Epithelial cell of prostate (primary cell): Measurements from ENCODE around the gene IGFALS.

ENCODE experiments used
- DNase-seq: peaks from one replicate; pipeline ENCODE4 v3.0.0-alpha.2; 2011; ENCODE audit warnings: low read depth, low spot score
- H3K27ac ChIP-seq: fragments of 450-650 bp; 2 replicates; pipeline ENCODE4 v1.5.1; 2017; ENCODE audit warnings: mild to moderate bottlenecking

The IGFALS gene

DNA sequence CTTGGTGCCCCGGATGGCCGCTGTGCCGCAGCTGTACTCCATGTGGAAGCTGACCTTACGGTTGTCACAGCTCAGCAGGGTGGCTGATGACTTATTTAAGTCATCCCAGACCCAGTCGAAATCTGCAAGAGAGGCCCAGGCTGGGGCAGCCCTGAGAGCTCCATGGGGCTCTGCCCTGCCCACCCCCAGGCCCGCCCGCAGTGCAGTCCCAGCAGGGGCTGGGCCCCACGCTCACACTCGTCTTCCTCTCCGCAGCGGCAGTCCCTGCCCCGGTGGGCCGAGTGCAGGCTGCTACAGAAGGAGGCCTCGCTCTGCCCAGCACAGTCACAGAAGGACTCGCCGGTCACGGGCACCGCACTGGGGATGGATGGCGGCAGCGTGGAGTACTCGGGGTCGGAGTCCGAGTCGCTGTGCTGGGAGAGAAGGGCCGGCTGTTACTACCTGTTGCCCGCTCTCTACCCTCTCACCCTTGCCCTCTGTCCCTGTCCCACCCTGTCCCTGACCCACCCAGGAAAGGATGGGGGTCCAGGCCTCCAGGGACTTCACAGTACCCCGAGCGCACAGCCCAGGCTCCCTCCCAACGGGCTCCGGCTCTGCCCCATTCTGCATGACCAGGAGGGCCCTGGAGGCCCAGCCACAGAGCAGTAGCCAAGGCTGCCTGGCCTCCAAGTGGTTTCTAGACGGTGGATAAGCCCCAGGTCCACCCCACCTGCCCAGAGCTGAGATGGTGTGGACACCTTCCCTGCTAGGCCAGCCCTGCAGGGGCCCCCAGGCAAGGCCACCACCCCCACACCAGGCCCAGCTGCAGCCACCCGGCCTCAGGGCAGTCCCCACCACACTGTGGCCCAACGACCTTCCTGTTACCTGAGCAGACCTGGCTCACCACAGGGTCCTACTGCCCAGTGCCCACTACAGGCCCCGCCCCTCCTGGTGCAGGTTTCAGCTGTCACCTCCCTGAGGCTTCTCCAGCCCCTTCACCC lies 15.0 kb downstream of the IGFALS start:
- DNase-seq = no peak
- no peak overlapping the region for H3K27ac ChIP-seq

DNA sequence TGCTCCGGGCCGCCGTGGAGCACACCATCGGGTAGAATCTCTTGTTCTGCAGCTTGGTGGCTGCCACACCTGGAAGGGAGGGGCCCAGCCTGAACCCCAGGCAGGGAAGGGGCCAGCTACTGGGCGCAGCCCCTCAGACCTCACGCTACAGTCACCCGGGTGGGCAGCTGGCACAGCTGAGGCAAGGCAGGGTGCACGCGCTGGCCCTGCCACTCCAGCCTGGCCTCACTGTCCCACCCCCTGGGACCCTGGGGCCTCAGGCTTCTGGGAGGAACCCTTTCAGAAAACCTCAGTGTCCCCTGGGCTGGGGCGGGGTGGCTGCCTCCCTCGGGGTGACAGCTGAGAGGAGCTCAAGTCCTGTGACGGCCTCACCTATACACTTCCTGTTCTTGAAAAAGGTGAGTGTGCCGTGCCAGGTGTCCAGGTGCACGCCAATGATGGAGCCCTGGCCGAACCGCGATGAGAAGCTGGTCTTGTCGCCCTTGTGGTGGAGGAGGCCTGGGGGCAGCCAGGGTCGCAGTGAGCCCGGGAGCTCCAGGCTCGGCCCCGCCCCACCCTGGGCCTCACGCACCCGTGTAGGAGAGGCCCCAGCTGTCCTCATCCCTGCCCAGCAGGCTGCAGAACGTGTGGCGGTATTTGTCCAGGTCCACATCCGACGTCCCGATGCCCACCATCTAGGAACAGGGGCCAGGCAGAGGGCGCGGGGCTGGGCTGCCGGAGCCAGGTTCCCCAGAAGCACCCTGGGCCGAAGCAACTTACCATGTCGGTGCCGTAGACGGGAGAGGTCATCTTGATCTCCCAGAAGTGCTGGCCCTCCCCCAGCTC lies 15.9 kb downstream of the IGFALS start:
- no peak for DNase-seq
- H3K27ac ChIP-seq = no peak overlapping the region

DNA sequence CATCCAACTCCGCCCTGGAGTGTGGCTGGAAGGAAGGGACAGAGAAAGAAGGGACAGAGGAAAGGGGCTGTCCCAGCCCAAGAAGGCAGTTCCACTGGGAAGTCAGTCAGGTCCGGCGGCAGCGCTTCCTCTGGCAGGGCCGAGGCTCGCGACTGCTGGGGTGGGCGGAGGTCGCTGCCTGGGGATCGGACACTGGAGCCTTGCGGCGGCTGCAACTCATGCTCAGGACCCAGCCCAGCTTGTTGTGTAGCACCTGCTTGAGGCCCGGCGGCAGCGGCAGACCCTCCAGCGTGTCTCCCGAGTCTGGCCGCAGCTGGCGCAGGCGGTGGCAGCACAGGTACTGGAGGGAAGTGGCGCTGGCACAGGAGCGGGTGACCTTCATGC lies 16.5 kb downstream of the IGFALS start:
- no peak for DNase-seq
- no peak overlapping the region for H3K27ac ChIP-seq

DNA sequence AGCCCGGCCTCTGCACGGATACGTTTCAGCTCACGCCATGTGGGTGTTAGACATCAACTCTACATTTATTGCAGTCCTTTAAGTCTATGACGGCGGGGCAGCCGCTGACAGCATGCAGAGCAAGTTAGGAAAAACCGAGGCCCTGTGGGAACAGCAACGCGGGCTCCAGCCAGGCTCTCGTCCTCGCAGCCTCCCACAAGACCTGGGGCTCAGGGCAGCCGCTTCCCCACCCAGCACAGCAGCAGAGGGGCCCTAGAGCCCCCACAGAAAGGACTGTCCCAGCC lies 16.9 kb downstream of the IGFALS start:
- no peak overlapping the region for H3K27ac ChIP-seq
- no peak for DNase-seq

DNA sequence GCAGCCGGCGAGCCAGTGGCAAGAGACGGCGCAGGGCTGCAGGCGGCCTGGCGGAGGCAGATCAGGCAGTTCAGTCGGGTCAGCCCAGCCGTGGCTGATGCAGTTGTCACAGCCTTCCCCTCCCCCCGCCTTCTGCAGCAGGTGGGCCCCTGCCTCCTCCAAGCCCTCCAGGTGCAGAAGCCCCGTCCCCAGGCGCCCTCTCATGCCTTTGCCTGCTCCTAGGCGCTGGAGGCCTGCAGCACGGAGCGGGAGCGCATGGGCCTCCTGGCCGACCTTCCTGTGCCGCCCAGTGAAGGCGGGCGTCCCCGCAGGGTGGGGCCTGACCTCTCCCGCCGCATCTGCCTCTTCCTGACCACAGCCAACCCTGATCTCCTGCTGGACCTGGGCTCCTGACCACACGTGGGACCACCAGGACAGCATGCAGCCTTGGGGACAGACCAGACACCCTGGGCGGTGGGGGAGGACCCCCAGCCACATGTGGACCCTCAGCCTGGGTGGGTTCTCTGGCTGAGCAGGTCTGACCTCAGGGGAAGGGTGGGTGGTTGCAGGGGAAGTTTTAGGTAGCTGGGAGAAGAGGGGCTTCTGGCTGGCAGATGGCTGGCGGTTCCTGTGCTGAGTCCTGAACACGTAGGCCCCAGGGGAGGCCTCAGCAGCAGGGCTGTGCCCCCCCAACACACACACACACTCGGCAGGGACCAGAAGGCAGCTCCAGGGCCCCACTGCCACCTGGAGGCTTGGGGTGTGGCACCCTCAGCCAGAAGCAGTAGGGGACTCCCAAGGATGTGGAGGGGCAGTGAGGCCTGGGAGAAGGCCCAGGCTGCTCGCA lies 17.4 kb downstream of the IGFALS start:
- DNase-seq = no peak
- H3K27ac ChIP-seq = no peak overlapping the region

DNA sequence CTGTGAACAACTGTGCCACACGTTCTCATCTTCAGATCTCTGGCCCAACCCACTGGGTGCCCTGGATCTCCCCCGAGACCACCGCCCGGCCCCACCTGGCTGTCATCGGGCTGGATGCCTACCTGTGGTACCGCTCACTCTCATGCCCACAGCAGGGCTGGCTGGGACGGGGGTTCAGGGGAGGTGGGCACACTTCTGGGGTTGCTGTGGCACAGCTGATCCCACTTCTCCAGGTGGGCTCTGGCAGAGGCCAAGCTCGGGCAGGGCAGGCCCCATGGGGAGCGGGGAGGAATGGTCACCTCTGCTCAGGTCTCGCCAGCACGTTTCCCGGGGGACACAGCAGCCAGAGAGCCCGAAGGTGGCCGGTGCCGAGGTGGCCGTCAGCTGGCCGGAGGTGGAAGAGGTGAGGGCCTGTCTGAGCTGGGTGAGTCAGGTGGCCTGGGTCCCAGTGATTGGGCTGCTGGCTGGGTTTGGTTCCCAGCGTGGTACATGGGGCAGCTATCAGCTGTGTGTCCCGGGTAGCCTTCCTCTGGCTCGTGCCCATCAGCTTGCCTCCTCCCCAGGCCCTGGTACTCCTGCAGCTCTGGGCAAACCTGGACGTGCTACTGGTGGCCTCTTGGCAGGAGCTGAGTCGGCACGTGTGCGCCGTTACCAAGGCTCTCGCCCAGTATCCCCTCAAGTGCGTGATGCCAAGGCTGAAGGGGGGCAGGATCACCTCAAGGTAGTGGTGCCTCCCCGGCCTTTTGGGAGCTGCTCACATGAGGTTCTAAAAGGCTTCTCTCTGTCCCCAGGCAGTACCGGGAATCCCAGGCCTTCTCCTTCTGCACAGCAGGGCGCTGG lies 18.3 kb downstream of the IGFALS start:
- DNase-seq = no peak
- H3K27ac ChIP-seq = no peak overlapping the region

DNA sequence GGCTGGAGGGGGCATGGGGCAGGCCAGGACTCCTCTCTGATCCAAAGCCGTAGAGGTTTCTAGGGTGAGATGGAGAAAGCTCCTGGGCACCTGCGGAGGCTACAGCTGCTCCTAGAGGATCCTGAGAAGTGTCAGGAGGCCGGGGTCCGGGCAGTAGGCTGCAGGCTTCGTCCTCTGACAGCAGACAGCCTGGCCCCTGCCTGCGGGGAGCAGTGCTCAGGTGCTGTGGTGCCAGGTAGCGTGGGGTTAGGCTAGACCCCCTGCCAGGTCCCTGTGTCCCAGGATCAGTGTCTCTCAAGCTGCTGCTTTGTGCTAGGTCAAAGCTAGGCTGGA lies 19.1 kb downstream of the IGFALS start:
- DNase-seq = no peak
- peak overlapping the region; percentile 88 for H3K27ac ChIP-seq

DNA sequence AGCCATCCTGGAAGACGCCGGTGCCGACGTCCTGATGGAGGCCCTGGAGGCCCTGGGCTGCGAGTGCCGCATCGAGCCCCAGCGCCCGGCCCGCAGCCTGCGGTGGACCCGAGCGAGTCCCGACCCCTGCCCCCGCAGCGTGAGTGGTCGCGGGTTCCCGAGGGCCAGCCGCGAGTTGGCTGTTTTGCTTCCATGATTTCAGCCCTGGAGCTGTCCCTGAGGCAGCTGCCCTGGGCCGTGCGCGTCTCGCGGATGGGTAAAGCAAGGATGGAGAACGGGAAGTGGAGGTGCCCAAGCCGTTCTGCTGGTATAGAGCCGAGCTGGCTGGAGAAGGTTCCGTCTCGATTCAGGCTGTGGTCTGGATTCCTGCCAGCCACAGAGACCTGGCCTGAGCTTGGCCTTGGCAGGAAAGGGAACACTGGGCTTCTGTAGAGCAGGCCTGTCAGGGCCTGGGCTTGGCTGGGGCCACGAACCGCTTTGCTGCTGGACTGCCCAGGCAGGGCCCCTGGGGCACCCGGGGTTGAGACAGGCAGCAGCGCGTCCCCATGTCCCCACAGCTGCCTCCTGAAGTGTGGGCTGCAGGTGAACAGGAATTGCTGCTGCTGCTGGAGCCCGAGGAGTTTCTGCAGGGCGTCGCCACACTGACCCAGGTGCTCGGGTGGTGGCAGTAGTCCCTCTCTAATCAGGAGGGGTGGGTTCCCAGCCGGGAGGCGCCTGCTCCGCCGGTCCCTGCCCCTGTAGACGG lies 19.6 kb downstream of the IGFALS start:
- peak overlapping the region; percentile 88 for H3K27ac ChIP-seq
- no peak for DNase-seq

DNA sequence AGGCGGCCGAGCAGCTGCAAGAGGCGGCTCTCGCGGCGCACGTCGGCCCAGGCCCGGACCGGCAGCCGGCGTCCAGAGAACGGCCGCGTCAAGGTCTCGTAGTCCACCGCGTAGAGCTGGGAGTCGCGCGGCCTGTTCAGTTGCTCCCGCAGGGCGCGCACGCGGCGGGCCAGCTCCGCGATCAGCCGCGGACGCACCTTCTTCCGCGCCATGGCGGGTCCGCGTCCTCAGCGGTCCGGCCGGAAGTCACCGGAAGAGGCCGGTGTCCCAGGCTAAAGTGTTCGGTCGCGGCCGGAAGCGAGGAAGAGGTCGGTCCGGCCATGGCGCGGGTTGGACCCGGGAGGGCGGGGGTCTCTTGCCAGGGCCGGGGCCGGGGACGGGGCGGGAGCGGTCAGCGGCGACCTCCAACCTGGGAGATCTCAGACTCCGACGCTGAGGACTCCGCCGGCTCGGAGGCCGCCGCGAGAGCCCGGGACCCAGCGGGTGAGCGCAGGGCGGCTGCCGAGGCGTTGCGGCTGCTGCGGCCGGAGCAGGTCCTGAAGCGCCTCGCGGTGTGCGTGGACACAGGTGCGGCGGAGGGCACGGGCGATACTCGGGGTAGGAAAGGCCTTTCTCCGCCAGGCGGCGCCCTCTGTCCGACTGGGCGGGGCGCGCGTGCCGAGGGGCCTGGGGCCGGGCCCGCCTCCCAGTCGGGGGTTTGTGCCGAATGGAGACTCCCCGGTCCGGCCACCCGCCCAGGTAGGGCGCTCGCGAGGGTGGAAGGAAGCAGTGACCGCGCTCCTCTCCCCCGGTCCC lies 20.4 kb downstream of the IGFALS start, which contains the start of gene MRPS34:
TSS of gene MRPS34 (minus strand) at position 227 of the 795 bp plus-strand sequence. CDS start at position 212, 15 bp downstream.
- no peak for DNase-seq
- peak within 1 kb of the TSS; percentile 88 for H3K27ac ChIP-seq

DNA sequence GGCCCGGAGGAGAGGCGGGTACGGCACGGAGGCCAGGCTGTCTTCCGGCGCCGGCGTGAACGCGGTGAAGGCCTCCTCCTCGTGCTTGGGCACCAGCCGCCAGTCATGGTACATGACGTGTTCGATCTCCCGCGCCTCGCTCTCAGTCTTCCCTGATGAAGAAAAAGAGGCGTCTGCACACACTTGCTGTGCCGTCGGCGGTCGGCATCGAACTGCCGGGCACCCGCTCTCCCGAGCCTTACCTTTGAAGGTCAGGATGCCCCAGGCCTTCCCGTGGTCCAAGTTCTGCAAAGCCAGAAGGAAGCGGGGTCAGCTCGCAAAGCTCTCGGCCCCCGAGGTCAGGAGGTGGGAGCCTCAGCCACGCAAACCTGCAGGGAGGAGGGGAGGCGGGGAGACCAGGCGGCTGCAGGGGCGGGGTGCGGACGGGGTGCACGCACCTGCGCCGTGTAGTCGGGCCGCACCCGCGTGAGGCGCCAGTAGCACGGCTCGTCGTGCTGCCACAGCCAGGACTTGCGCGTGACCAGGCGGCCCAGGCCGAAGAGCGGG lies 21.1 kb downstream of the IGFALS start, which contains the start of gene EME2:
TSS of gene EME2 (plus strand) at position 449 of the 546 bp plus-strand sequence. CDS start 418 bp downstream, outside the sequence.
- peak within 1 kb of the TSS; percentile 88 for H3K27ac ChIP-seq
- DNase-seq = no peak

DNA sequence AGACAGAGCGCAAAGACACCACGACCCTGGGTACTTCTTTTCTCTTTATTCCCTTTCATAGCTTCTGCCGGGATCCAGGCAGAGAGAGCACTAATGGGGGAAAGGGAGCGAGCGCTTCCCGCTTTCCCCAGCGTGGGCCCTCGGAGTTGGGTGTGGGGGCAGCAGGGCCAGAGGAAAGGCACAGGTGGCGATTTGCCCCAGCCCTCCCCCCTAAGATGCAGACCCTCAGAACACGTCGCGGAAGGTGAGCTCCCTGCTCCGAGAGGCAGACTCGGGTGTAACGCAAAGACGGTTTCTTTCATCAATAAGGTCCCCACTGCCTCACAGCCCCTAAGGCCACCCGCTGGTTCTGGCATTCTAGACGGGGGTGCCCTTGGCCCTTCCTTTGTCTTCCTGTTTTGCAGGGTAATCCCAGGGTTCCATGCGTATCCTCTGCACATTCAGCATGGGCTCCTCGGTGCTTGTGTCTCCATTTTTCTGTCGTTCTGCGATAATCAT lies 21.6 kb downstream of the IGFALS start:
- DNase-seq = no peak
- H3K27ac ChIP-seq = peak overlapping the region; percentile 88

DNA sequence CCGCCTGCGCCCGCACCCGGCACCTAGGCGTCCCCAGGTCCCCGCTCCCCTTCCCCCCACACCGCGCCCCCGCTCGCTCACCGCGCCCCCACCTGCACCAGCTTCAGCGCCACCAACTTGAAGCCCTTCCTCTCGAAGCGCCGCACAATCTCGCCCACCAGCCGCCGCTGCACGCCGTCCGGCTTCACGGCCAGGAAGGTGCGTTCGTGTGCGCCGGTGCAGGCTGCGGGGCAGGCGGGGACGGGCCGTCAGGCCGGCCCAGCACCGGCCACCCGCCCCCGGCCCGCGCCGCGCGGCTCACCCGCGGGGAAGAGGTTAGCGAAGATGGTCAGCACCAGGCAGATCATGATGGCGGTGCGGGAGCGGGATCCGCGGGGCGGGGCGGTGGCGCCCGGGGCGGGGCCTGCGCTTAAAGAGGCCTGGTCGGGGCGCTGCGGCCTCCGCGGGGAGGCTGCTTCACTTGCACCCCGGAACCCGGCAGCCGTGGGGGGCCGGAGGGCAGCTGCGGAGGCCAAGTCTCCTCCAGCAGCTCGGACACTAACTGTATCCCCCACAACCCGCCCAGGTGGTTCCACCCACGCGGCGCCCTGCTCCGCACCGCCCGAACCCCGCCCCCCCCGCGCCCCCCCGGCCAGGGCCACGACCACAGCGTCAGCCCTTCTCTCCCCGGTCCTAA lies 22.2 kb downstream of the IGFALS start, which contains the start of gene NME3:
TSS of gene NME3 (minus strand) at position 356 of the 676 bp plus-strand sequence. CDS start at position 347, 9 bp downstream.
- H3K27ac ChIP-seq = peak within 1 kb of the TSS; percentile 88
- no peak for DNase-seq

DNA sequence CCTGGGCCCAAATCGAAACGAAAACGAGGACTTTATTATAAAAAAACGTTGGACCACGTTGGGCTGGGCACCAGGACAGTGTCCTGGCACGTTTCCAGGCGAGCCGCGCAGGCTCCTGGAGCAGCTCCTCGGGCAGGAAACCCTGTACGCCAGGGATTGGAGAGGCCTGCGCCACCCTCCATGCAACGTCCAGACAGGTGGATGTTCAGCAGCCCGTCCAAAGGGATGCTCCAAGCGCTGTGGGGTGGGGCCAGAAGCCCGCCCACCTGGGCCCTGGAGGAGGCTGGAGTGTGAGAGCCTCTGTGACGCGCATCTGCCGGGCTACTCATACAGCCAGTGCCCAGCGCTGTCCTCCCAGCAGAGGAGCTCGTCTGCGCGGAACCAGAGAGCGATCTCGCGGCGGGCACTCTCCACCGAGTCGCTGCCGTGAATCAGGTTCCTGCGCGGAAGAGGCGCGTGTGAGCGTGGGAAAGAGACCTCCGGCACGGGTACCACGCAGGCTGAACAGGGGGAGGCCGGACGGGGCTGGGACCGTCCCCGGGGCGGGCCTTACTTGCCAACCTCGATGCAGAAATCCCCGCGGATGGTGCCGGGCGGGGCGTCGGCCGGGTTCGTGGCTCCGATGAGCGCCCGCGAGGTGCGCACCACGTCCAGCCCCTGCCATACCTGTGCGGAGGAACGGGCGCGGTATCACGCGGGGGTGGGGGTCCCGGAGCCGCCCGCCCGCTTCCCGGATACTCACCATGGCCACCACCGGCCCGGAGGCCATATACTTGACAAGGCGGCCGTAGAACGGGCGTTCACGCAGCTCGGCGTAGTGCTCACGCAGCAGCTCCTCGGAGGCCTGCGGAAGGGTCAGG lies 22.9 kb downstream of the IGFALS start:
- H3K27ac ChIP-seq = peak overlapping the region; percentile 88
- no peak for DNase-seq

DNA sequence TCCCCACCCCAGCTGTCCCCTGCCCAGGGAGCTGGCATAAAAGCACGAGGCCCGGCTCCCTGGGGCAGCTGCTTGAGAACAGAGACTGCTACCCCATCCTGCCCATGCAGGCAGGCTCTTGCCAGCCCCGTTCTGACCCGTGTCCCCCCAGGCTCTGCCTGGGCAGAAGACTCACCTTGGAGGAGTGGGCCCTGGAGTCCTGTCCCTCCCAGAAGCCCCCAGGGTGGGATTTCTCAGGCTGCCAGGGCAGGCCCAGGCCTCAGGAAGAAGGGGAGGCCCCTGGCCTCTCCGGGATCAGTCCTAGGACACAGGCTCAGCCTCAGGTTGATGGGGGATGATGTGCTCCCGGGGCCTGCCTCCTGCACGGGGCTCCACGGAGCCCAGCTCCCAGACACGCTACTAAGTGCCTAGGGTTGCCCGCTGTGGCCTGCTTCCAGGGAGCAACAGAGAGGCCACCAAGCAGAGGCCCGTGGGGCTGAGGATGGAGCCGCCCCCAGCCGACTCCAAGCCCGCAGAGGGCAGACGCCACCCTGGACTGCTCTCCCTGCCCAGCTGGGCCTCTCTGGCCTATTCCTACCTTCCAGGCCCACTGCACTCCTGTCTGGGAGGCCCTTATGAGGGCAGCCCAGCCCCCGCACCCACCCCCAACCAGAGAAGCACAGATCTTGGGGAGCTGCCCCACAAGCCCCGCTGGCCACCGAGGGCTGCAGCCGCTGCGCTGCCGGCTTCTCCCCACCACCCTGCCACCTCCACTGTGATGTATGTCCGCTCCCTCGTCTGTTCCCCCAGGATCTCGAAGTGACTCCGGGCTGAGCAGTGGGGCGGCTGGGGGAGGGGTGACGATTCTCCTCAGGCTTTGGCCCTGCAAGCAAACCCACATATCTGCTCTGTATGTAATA lies 23.9 kb downstream of the IGFALS start:
- DNase-seq = no peak
- no peak overlapping the region for H3K27ac ChIP-seq

DNA sequence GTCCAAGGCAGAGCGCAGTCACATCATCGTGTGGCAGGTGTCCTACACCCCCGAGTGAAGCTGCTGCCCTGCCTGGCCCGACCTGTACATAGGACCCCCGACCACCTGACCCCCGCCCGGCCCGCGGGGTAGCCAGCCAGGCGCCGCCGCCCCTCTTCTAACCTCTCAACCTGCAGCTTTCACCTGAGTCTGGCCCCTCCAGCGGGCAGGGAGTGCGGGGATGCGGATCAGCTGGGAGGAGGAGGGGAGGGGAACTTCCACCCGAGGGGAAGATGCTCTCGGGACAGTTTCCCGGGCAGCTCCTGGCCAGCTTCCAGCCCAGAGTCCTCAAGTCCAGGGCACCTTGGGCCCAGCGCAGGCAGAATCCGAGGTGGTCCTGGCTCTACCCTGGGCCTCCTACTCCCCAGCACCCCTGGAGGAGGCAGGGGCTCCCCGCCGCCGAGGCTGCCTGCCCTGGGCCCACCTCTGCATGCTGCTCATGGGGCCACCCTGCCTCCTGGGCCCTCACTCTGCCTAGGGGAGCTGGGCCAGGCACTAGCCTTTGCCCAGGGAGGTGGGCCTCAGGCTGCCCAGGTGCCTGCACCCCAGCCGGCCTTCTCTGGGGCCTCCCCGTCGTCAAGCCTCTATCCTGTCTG lies 24.6 kb downstream of the IGFALS start:
- H3K27ac ChIP-seq = no peak overlapping the region
- DNase-seq = no peak
